Thoracic aorta (tissue), 2 donors: ENCODE data around the gene KIF23. TPM values are rescaled to one million over a fixed set of nuclear protein-coding genes. Genes with fewer than 3 reads are reported as not detected.

Source experiments
- ATAC-seq: fragments of 150-250 bp; one replicate; pipeline ENCODE4 v1.8.0; 2017; ENCODE audit warnings: low read depth; ENCODE audit not compliant: insufficient number of reproducible peaks, low FRiP score
- DNase-seq: peaks from one replicate; pipeline ENCODE4 v3.0.0-alpha.2; 2020; ENCODE audit warnings: low spot score
- H3K27ac ChIP-seq, 2 donors: fragments of 200-600 bp; sonication (generic); 1 replicate in 1 of 2; 2 replicates in 1 of 2; pipeline ENCODE4 v1.5.1; 2016; ENCODE audit warnings: mild to moderate bottlenecking in 2 of 2, moderate library complexity in 2 of 2
- H3K27me3 ChIP-seq: fragments of 200-600 bp; sonication (generic); replicated peaks from 2 replicates; pipeline ENCODE4 v1.6.0; 2016; ENCODE audit warnings: mild to moderate bottlenecking; ENCODE audit not compliant: insufficient read depth
- H3K36me3 ChIP-seq: fragments of 200-600 bp; sonication (generic); one replicate; pipeline ENCODE4 v1.5.1; 2016
- H3K4me1 ChIP-seq, 2 donors: fragments of 200-600 bp; sonication (generic); 1 replicate in 1 of 2; 2 replicates in 1 of 2; pipeline versions ENCODE4 v1.5.1 to v1.6.0; 2016; ENCODE audit warnings: low read depth in 2 of 2, mild to moderate bottlenecking in 1 of 2; ENCODE audit not compliant: control insufficient read depth in 1 of 2
- H3K4me3 ChIP-seq: fragments of 200-600 bp; sonication (generic); 2 replicates; pipeline ENCODE4 v1.5.1; 2016; ENCODE audit warnings: mild to moderate bottlenecking
- H3K9me3 ChIP-seq: fragments of 200-600 bp; sonication (generic); 2 replicates; pipeline ENCODE4 v1.5.1; 2016
- total RNA-seq, 2 donors: library from RNA; depleted of rRNA; stranded (reverse); fragments of >200 nt; gene quantifications; one replicate each; pipeline versions ENCODE4 v1.1.0 to v1.2.3, GENCODE V29; 2016
- TF ChIP-seq, protein P1 (sequence below): fragments of 200-600 bp; sonication (generic); IDR thresholded peaks from one replicate; pipeline ENCODE4 v1.5.1; 2019; ENCODE audit warnings: antibody characterized with exemption

The KIF23 gene
- total RNA-seq, 2 donors from 2014 or later, result 9.8 to 20.6 TPM

DNA sequence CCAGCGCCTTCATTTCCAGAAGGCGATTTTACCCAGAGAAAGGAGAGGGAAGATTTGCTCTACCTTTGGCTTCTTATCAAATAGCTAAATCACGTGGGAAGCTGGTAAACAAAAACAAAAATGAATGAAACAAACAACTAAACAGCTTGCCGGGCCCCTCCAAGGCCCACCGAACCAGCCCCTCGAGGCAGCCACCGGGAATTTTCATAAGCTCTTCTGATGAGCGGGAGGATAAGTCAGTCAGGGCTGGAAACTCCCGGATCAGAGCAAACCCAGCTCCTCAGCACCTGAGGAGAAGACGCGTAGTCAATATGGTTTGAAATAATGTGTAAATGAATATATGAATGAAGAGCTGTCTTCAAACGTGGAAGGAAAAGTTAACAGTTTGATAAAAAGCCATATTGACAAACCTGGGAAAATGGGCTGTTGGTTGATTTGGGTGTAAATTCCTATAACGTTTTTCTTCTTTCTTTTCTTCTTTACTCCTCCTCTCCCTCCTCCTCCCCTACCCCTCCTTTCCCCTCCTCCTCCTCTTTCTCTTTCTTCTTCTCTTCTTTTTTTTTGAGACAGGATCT is 49.1 kb downstream of the KIF23 start:
- H3K4me3 ChIP-seq, result peak overlapping the region; percentile 74
- TF ChIP-seq, protein P1, sequence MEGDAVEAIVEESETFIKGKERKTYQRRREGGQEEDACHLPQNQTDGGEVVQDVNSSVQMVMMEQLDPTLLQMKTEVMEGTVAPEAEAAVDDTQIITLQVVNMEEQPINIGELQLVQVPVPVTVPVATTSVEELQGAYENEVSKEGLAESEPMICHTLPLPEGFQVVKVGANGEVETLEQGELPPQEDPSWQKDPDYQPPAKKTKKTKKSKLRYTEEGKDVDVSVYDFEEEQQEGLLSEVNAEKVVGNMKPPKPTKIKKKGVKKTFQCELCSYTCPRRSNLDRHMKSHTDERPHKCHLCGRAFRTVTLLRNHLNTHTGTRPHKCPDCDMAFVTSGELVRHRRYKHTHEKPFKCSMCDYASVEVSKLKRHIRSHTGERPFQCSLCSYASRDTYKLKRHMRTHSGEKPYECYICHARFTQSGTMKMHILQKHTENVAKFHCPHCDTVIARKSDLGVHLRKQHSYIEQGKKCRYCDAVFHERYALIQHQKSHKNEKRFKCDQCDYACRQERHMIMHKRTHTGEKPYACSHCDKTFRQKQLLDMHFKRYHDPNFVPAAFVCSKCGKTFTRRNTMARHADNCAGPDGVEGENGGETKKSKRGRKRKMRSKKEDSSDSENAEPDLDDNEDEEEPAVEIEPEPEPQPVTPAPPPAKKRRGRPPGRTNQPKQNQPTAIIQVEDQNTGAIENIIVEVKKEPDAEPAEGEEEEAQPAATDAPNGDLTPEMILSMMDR, result no peak
- peaks cover 6 to 16% of the 10 kb centered on the region in 2 donors for H3K4me1 ChIP-seq
- DNase-seq (no peak), ATAC-seq (no peak)
- no peaks in the 10 kb centered on the region for H3K9me3 ChIP-seq
- H3K27me3 ChIP-seq, result no peaks in the 10 kb centered on the region
- no peaks in the 10 kb centered on the region for H3K36me3 ChIP-seq
- H3K27ac ChIP-seq, result peak overlapping the region; percentile 80 to 84

DNA sequence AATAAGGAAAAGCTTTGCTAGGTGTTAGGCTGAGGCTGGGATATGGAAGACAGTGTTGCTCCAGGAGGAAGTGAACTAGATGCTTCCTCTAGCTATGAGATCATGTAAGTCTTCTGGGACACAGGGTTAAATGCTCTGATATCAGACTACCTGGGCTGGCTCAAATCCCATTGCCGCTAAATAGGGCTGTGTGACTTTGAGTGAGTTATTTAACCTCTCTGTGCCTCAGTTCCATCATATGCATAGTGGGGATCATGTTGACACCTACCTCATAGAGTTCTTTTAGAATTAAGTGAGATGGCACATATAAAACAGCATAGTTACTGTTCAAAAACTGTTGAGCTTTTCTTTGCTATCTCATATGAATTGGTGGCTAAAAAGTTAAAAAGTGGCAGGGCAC is 51.1 kb downstream of the KIF23 start:
- ATAC-seq (no peak), DNase-seq (no peak)
- Histone ChIP-seq H3K27me3 (no peaks in the 10 kb centered on the region), H3K36me3 (no peaks in the 10 kb centered on the region), H3K9me3 (no peaks in the 10 kb centered on the region), H3K4me1 (peaks cover 6 to 16% of the 10 kb centered on the region in 2 donors), H3K27ac (no peak overlapping the region), H3K4me3 (no peak overlapping the region)
- TF ChIP-seq, protein P1, result no peak

DNA sequence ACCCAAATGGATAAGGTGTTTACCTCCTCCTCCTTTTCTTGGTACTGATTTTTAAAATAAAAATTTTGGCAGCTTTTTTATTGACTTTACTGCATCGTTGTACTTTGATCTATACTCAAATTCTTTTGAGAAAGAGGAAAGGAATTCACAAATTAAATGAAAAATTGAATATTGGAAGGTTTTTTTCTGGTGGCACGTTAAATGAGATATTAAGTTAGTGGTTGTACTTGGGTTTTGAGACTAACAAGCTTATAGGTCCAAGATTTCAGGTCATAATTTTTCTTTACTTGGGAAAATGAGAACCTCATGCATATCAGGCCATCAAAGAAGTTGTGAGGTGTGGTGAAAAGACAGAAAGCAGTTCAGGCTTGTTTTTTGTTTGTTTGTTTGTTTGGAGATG is 52.6 kb downstream of the KIF23 start:
- H3K27ac ChIP-seq, result no peak overlapping the region
- no peak for ATAC-seq
- H3K4me3 ChIP-seq, result no peak overlapping the region
- no peaks in the 10 kb centered on the region for H3K36me3 ChIP-seq
- H3K9me3 ChIP-seq, result no peaks in the 10 kb centered on the region
- peaks cover 5 to 14% of the 10 kb centered on the region in 2 donors for H3K4me1 ChIP-seq
- TF ChIP-seq, protein P1, result no peak
- no peak for DNase-seq
- no peaks in the 10 kb centered on the region for H3K27me3 ChIP-seq

DNA sequence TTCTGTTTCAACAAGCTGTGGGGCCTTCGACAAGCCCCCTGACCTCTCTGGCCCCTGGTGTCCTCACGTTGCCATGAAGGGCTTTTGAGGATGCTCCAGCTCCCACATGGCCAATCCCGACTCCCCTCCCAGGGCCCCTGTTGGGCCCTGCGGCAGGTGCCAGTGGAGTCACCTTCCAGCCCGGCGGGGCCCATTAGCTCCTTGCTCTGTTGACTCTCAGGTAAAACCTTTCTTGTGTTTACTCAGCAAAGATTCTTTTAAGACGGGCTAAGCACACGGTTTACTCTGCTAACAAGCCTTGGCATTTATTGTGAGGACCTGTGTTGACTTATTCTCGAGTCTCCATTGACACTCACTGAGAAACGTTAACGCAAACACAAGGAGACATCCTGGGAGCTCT is 53.5 kb downstream of the KIF23 start:
- Histone ChIP-seq H3K4me1 (peaks cover 0 to 8% of the 10 kb centered on the region in 2 donors), H3K36me3 (no peaks in the 10 kb centered on the region), H3K27me3 (no peaks in the 10 kb centered on the region), H3K9me3 (no peaks in the 10 kb centered on the region), H3K27ac (no peak overlapping the region), H3K4me3 (no peak overlapping the region)
- ATAC-seq (no peak), DNase-seq (no peak)
- TF ChIP-seq, protein P1, result no peak

DNA sequence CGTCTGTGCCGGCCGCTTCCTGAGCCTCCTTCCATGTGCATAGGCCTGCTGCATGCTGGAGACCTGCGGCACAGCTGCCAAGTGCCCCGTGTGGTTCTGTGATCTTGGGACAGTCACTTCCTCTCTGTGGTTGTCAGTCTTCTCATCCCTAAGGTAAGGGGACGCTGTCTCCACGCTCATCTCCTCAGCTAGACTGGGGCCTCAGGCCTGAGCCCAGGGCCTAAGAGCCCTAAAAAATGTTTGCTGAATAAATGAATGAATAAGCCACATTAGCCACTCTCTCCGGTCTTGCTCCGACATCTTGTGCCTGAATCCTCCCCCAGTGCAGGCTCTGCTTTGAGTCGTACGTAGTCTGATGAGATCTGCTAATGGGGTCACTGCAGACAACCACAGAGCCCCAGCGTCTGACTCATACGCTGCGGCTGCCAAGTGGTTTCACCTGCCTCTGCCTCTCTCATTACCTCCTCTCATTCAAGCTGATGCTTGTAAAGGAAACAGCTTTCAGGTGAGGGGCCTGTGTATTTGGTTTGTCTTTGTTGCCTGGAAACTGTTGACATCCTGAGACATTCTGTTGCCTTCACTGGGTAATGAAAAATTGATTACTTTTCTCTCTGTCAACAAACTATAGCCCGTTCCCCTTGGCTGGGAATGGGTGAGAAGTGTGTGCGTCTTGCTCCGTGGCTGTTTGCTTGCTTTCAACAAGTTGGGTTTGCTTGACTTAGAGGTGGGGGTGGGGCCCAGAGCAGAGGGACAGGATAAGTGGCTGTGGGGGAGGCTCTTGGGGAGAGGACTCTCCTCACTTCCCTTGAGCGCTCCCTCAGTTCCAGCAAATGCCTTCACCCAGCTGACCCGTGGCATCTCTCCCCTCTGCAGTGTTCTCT is 54.3 kb downstream of the KIF23 start:
- peaks cover 0 to 3% of the 10 kb centered on the region in 2 donors for H3K4me1 ChIP-seq
- no peaks in the 10 kb centered on the region for H3K36me3 ChIP-seq
- ATAC-seq (no peak), DNase-seq (no peak)
- TF ChIP-seq, protein P1, result no peak
- H3K27ac ChIP-seq, result no peak overlapping the region
- no peaks in the 10 kb centered on the region for H3K27me3 ChIP-seq
- H3K9me3 ChIP-seq, result no peaks in the 10 kb centered on the region
- H3K4me3 ChIP-seq, result no peak overlapping the region
